Measurements from ENCODE around the gene RNF11.

DNA sequence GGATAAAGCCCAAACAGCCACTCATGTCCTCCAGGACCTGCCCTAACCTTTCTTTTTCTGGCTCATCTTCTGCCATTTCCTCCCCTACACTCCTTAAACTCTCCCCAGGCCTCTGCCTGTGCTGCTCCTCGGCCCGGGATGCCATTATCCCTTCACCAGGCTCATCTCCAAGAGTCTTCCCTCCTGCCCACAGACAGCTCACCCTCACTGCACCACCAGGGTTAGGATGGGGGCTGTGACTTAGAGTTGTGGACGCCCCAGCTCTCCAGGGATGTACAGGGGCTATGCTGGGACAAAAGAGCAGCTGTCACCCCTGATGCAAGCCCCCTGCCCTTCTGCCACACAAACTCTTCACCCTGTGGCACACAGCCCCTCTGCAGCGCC lies 62.2 kb downstream of the RNF11 start:
- TF ChIP-seq, protein P1, sequence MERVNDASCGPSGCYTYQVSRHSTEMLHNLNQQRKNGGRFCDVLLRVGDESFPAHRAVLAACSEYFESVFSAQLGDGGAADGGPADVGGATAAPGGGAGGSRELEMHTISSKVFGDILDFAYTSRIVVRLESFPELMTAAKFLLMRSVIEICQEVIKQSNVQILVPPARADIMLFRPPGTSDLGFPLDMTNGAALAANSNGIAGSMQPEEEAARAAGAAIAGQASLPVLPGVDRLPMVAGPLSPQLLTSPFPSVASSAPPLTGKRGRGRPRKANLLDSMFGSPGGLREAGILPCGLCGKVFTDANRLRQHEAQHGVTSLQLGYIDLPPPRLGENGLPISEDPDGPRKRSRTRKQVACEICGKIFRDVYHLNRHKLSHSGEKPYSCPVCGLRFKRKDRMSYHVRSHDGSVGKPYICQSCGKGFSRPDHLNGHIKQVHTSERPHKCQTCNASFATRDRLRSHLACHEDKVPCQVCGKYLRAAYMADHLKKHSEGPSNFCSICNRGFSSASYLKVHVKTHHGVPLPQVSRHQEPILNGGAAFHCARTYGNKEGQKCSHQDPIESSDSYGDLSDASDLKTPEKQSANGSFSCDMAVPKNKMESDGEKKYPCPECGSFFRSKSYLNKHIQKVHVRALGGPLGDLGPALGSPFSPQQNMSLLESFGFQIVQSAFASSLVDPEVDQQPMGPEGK (CRISPR knock-in tag; IDR thresholded peaks at IDR 0.05; ENCODE audit: borderline replicate concordance): no peak
- TF ChIP-seq OSR1 (CRISPR knock-in tag; IDR thresholded peaks at IDR 0.05) (no peak), ZC3H10 (CRISPR knock-in tag; IDR thresholded peaks at IDR 0.05) (no peak), ZNF70 (CRISPR knock-in tag; IDR thresholded peaks at IDR 0.05) (no peak), SNAI2 (CRISPR knock-in tag; IDR thresholded peaks at IDR 0.05) (no peak), ESRRG (CRISPR knock-in tag; IDR thresholded peaks at IDR 0.05) (no peak), ZNF565 (CRISPR knock-in tag; conservative IDR thresholded peaks at IDR 0.05; ENCODE audit: low read depth) (no peak), CREB5 (CRISPR knock-in tag; IDR thresholded peaks at IDR 0.05; ENCODE audit: low read depth) (no peak)
- TF ChIP-seq, protein P2, sequence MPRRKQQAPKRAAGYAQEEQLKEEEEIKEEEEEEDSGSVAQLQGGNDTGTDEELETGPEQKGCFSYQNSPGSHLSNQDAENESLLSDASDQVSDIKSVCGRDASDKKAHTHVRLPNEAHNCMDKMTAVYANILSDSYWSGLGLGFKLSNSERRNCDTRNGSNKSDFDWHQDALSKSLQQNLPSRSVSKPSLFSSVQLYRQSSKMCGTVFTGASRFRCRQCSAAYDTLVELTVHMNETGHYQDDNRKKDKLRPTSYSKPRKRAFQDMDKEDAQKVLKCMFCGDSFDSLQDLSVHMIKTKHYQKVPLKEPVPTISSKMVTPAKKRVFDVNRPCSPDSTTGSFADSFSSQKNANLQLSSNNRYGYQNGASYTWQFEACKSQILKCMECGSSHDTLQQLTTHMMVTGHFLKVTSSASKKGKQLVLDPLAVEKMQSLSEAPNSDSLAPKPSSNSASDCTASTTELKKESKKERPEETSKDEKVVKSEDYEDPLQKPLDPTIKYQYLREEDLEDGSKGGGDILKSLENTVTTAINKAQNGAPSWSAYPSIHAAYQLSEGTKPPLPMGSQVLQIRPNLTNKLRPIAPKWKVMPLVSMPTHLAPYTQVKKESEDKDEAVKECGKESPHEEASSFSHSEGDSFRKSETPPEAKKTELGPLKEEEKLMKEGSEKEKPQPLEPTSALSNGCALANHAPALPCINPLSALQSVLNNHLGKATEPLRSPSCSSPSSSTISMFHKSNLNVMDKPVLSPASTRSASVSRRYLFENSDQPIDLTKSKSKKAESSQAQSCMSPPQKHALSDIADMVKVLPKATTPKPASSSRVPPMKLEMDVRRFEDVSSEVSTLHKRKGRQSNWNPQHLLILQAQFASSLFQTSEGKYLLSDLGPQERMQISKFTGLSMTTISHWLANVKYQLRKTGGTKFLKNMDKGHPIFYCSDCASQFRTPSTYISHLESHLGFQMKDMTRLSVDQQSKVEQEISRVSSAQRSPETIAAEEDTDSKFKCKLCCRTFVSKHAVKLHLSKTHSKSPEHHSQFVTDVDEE (CRISPR knock-in tag; IDR thresholded peaks at IDR 0.05): no peak

Data from SK-N-SH treated with all-trans-retinoic acid at 6 μM for 48 hours (cell line).